Measurements from ENCODE around the gene SNORC.
"Not testable (repeated sequence)": the region's sequence is repeated elsewhere in the genome, so short reads cannot be mapped to it uniquely, and the experiment has no call there.

SNORC gene

GRCh38 chr2:232850039-232850438 is 20.0 kb upstream of the SNORC start:
- no peaks in the 10 kb centered on the region for H3K79me1 ChIP-seq (ENCODE audit: low read length)
- H2AK5ac ChIP-seq (ENCODE audit: low read length): no peak overlapping the region
- no peak overlapping the region for H3K9ac ChIP-seq (ENCODE audit: low read length)
- H2BK15ac ChIP-seq (replicated peaks; ENCODE audit: low read depth): no peak overlapping the region
- H3K27ac ChIP-seq (ENCODE audit: low read depth, low read length): no peak overlapping the region
- H3K4me3 ChIP-seq (ENCODE audit: low read length): no peak overlapping the region
- H3K4ac ChIP-seq (ENCODE audit: low read depth, low read length): no peak overlapping the region
- H3K79me2 ChIP-seq (ENCODE audit: control insufficient read depth, insufficient read depth, low read length): no peaks in the 10 kb centered on the region
- H3K4me2 ChIP-seq (ENCODE audit: low read length): no peak overlapping the region
- H2BK5ac ChIP-seq (ENCODE audit: low read length): no peak overlapping the region
- H4K5ac ChIP-seq (ENCODE audit: low read length): no peak overlapping the region
- H3K18ac ChIP-seq (ENCODE audit: low read length): no peak overlapping the region
- H2BK120ac ChIP-seq (ENCODE audit: low read depth, low read length): no peak overlapping the region
- no peak overlapping the region for H3K56ac ChIP-seq (ENCODE audit: low read length)
- no peak for DNase-seq
- H3K36me3 ChIP-seq (ENCODE audit: control insufficient read depth, insufficient read depth, low read length): peaks cover 10% of the 10 kb centered on the region
- no peaks in the 10 kb centered on the region for H3K4me1 ChIP-seq (ENCODE audit: control insufficient read depth, low read depth, low read length)
- no peak overlapping the region for H4K8ac ChIP-seq (ENCODE audit: low read depth, low read length)
- no CpG with 5 or more reads among the region's 3 CpGs for WGBS (ENCODE audit: extremely low coverage, insufficient coverage, low lambda C conversion rate)
- H3K23ac ChIP-seq (ENCODE audit: low read length): no peak overlapping the region
- H3K27me3 ChIP-seq (ENCODE audit: insufficient read depth, low read length, poor library complexity): no peaks in the 10 kb centered on the region

- peaks cover 10% of the 10 kb centered on the region for H3K36me3 ChIP-seq (ENCODE audit: control insufficient read depth, insufficient read depth, low read length)
- not testable (repeated sequence) for H3K4me1 ChIP-seq (ENCODE audit: control insufficient read depth, low read depth, low read length); H2BK120ac ChIP-seq (ENCODE audit: low read depth, low read length); H4K8ac ChIP-seq (ENCODE audit: low read depth, low read length); H3K27ac ChIP-seq (ENCODE audit: low read depth, low read length); H3K79me1 ChIP-seq (ENCODE audit: low read length); H3K4ac ChIP-seq (ENCODE audit: low read depth, low read length); DNase-seq; H2AK5ac ChIP-seq (ENCODE audit: low read length); H4K5ac ChIP-seq (ENCODE audit: low read length); H2BK5ac ChIP-seq (ENCODE audit: low read length); H3K79me2 ChIP-seq (ENCODE audit: control insufficient read depth, insufficient read depth, low read length); H3K4me3 ChIP-seq (ENCODE audit: low read length); H2BK15ac ChIP-seq (replicated peaks; ENCODE audit: low read depth); H3K4me2 ChIP-seq (ENCODE audit: low read length); H3K27me3 ChIP-seq (ENCODE audit: insufficient read depth, low read length, poor library complexity); H3K18ac ChIP-seq (ENCODE audit: low read length); H3K23ac ChIP-seq (ENCODE audit: low read length); H3K56ac ChIP-seq (ENCODE audit: low read length); H3K9ac ChIP-seq (ENCODE audit: low read length)
- WGBS (ENCODE audit: extremely low coverage, insufficient coverage, low lambda C conversion rate): no CpG with 5 or more reads among the region's 11 CpGs
Measured at GRCh38 chr2:232852081-232852480, 18.0 kb upstream of the SNORC start.

- no peaks in the 10 kb centered on the region for H3K4me1 ChIP-seq (ENCODE audit: control insufficient read depth, low read depth, low read length)
Measured at GRCh38 chr2:232852676-232853075, 17.4 kb upstream of the SNORC start.

DNA sequence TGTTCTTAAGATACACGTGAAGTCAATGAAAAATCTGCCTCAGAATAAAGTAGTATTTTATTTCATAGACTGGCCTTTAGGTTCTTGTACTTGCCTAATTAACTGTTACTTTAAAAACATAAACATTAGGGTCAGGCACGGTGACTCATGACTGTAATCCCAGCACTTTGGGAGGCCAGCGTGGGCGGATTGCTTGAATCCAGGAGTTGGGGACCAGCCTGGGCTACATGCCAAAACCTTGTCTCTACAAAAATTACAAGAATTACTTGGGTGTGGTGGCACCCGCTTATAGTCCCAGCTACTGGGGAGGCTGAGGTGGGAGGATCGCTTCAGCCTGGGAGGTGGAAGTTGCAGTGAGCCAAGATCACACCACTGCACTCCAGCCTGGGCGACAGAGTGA is 16.0 kb upstream of the SNORC start:
- Histone ChIP-seq H3K23ac (ENCODE audit: low read length) (no peak overlapping the region), H3K18ac (ENCODE audit: low read length) (no peak overlapping the region), H3K4me1 (ENCODE audit: control insufficient read depth, low read depth, low read length) (no peaks in the 10 kb centered on the region), H4K8ac (ENCODE audit: low read depth, low read length) (no peak overlapping the region), H3K27ac (ENCODE audit: low read depth, low read length) (no peak overlapping the region), H2BK15ac (replicated peaks; ENCODE audit: low read depth) (no peak overlapping the region), H3K4ac (ENCODE audit: low read depth, low read length) (no peak overlapping the region), H2BK120ac (ENCODE audit: low read depth, low read length) (no peak overlapping the region), H3K4me2 (ENCODE audit: low read length) (no peak overlapping the region), H3K4me3 (ENCODE audit: low read length) (no peak overlapping the region), H3K79me2 (ENCODE audit: control insufficient read depth, insufficient read depth, low read length) (no peaks in the 10 kb centered on the region), H2AK5ac (ENCODE audit: low read length) (no peak overlapping the region), H3K27me3 (ENCODE audit: insufficient read depth, low read length, poor library complexity) (no peaks in the 10 kb centered on the region), H3K36me3 (ENCODE audit: control insufficient read depth, insufficient read depth, low read length) (peaks cover 14% of the 10 kb centered on the region), H4K5ac (ENCODE audit: low read length) (no peak overlapping the region), H2BK5ac (ENCODE audit: low read length) (no peak overlapping the region), H3K79me1 (ENCODE audit: low read length) (no peaks in the 10 kb centered on the region), H3K9ac (ENCODE audit: low read length) (no peak overlapping the region), H3K56ac (ENCODE audit: low read length) (no peak overlapping the region)
- DNase-seq: no peak
- no CpG with 5 or more reads among the region's 7 CpGs for WGBS (ENCODE audit: extremely low coverage, insufficient coverage, low lambda C conversion rate)

More at GRCh38 chr2:232852676-232853075, 17.4 kb upstream of the SNORC start:
- WGBS (ENCODE audit: extremely low coverage, insufficient coverage, low lambda C conversion rate): no CpG with 5 or more reads among the region's 2 CpGs
- H4K5ac ChIP-seq (ENCODE audit: low read length): no peak overlapping the region
- H2BK5ac ChIP-seq (ENCODE audit: low read length): no peak overlapping the region
- DNase-seq: no peak
- no peaks in the 10 kb centered on the region for H3K79me2 ChIP-seq (ENCODE audit: control insufficient read depth, insufficient read depth, low read length)
- no peak overlapping the region for H3K4me3 ChIP-seq (ENCODE audit: low read length)
- peaks cover 12% of the 10 kb centered on the region for H3K36me3 ChIP-seq (ENCODE audit: control insufficient read depth, insufficient read depth, low read length)
- H3K27ac ChIP-seq (ENCODE audit: low read depth, low read length): no peak overlapping the region
- H3K9ac ChIP-seq (ENCODE audit: low read length): no peak overlapping the region
- H2AK5ac ChIP-seq (ENCODE audit: low read length): no peak overlapping the region
- H3K56ac ChIP-seq (ENCODE audit: low read length): no peak overlapping the region
- H3K27me3 ChIP-seq (ENCODE audit: insufficient read depth, low read length, poor library complexity): no peaks in the 10 kb centered on the region
- no peak overlapping the region for H3K18ac ChIP-seq (ENCODE audit: low read length)
- H2BK120ac ChIP-seq (ENCODE audit: low read depth, low read length): no peak overlapping the region
- no peak overlapping the region for H2BK15ac ChIP-seq (replicated peaks; ENCODE audit: low read depth)
- no peak overlapping the region for H3K4me2 ChIP-seq (ENCODE audit: low read length)
- no peak overlapping the region for H4K8ac ChIP-seq (ENCODE audit: low read depth, low read length)
- H3K79me1 ChIP-seq (ENCODE audit: low read length): no peaks in the 10 kb centered on the region
- H3K4ac ChIP-seq (ENCODE audit: low read depth, low read length): no peak overlapping the region
- no peak overlapping the region for H3K23ac ChIP-seq (ENCODE audit: low read length)

- Histone ChIP-seq H3K4me3 (ENCODE audit: low read length) (no peak overlapping the region), H3K18ac (ENCODE audit: low read length) (no peak overlapping the region), H3K27ac (ENCODE audit: low read depth, low read length) (no peak overlapping the region), H3K36me3 (ENCODE audit: control insufficient read depth, insufficient read depth, low read length) (peaks cover 8% of the 10 kb centered on the region), H3K79me2 (ENCODE audit: control insufficient read depth, insufficient read depth, low read length) (no peaks in the 10 kb centered on the region), H2BK15ac (replicated peaks; ENCODE audit: low read depth) (no peak overlapping the region), H3K27me3 (ENCODE audit: insufficient read depth, low read length, poor library complexity) (no peaks in the 10 kb centered on the region), H2AK5ac (ENCODE audit: low read length) (no peak overlapping the region), H3K23ac (ENCODE audit: low read length) (no peak overlapping the region), H4K8ac (ENCODE audit: low read depth, low read length) (no peak overlapping the region), H3K56ac (ENCODE audit: low read length) (no peak overlapping the region), H3K4me2 (ENCODE audit: low read length) (no peak overlapping the region), H3K9ac (ENCODE audit: low read length) (no peak overlapping the region), H3K4ac (ENCODE audit: low read depth, low read length) (no peak overlapping the region), H2BK120ac (ENCODE audit: low read depth, low read length) (no peak overlapping the region), H2BK5ac (ENCODE audit: low read length) (no peak overlapping the region), H3K79me1 (ENCODE audit: low read length) (no peaks in the 10 kb centered on the region), H3K4me1 (ENCODE audit: control insufficient read depth, low read depth, low read length) (no peaks in the 10 kb centered on the region), H4K5ac (ENCODE audit: low read length) (no peak overlapping the region)
- WGBS (ENCODE audit: extremely low coverage, insufficient coverage, low lambda C conversion rate): no CpG with 5 or more reads among the region's 4 CpGs
- no peak for DNase-seq
Measured at GRCh38 chr2:232857158-232857563, 12.9 kb upstream of the SNORC start.

- H3K9ac ChIP-seq (ENCODE audit: low read length): no peak overlapping the region
- no peak for DNase-seq
- no CpG with 5 or more reads among the region's 4 CpGs for WGBS (ENCODE audit: extremely low coverage, insufficient coverage, low lambda C conversion rate)
Measured at GRCh38 chr2:232859385-232859916, 10.6 kb upstream of the SNORC start.

More at GRCh38 chr2:232859385-232859916, 10.6 kb upstream of the SNORC start:
- Histone ChIP-seq H3K79me1 (ENCODE audit: low read length) (no peaks in the 10 kb centered on the region), H3K4me2 (ENCODE audit: low read length) (no peak overlapping the region), H3K27me3 (ENCODE audit: insufficient read depth, low read length, poor library complexity) (no peaks in the 10 kb centered on the region), H2AK5ac (ENCODE audit: low read length) (no peak overlapping the region), H4K8ac (ENCODE audit: low read depth, low read length) (no peak overlapping the region), H3K79me2 (ENCODE audit: control insufficient read depth, insufficient read depth, low read length) (no peaks in the 10 kb centered on the region), H3K18ac (ENCODE audit: low read length) (no peak overlapping the region), H3K27ac (ENCODE audit: low read depth, low read length) (no peak overlapping the region), H3K23ac (ENCODE audit: low read length) (no peak overlapping the region), H2BK15ac (replicated peaks; ENCODE audit: low read depth) (no peak overlapping the region), H2BK5ac (ENCODE audit: low read length) (no peak overlapping the region), H3K4me1 (ENCODE audit: control insufficient read depth, low read depth, low read length) (no peaks in the 10 kb centered on the region), H3K36me3 (ENCODE audit: control insufficient read depth, insufficient read depth, low read length) (peaks cover 8% of the 10 kb centered on the region), H3K4me3 (ENCODE audit: low read length) (no peak overlapping the region), H2BK120ac (ENCODE audit: low read depth, low read length) (no peak overlapping the region), H3K4ac (ENCODE audit: low read depth, low read length) (no peak overlapping the region), H3K56ac (ENCODE audit: low read length) (no peak overlapping the region), H4K5ac (ENCODE audit: low read length) (no peak overlapping the region)

All from mesendoderm (in vitro differentiated cells).